Stimulated activated CD4-positive, alpha-beta T cell treated with anti-CD3 and anti-CD28 coated beads, Interleukin-4, amount 100 ng/mL, for 1 hour (primary cell): Measurements from ENCODE around the gene USP14.

Source experiments
- DNase-seq: peaks from one replicate; pipeline ENCODE4 v3.0.0-alpha.2; 2020

Gene USP14

GRCh38 chr18:160831-161570 lies 2.6 kb downstream of the USP14 start:
- DNase-seq: no peak

- DNase-seq: no peak
These were observed 14.0 kb downstream of the USP14 start for GRCh38 chr18:172361-172760.

GRCh38 chr18:179499-179898 lies 21.1 kb downstream of the USP14 start:
- DNase-seq: no peak

GRCh38 chr18:181711-182110 lies 23.4 kb downstream of the USP14 start:
- no peak for DNase-seq

GRCh38 chr18:183769-184168 lies 25.4 kb downstream of the USP14 start:
- DNase-seq: no peak

- no peak for DNase-seq
These were observed 30.9 kb downstream of the USP14 start for GRCh38 chr18:189254-189653.

- no peak for DNase-seq
These were observed 33.4 kb downstream of the USP14 start for GRCh38 chr18:191725-192124.

GRCh38 chr18:192801-193200 lies 34.4 kb downstream of the USP14 start:
- DNase-seq: no peak

GRCh38 chr18:195651-196050 lies 37.3 kb downstream of the USP14 start:
- DNase-seq: no peak

- no peak for DNase-seq
These were observed 40.9 kb downstream of the USP14 start for GRCh38 chr18:199214-199613.

GRCh38 chr18:199768-200167 lies 41.4 kb downstream of the USP14 start:
- no peak for DNase-seq

GRCh38 chr18:210075-210474 lies 51.7 kb downstream of the USP14 start:
- DNase-seq: no peak

- DNase-seq: no peak
These were observed 52.4 kb downstream of the USP14 start for GRCh38 chr18:210733-211132.

GRCh38 chr18:211582-211981 lies 53.2 kb downstream of the USP14 start:
- DNase-seq: no peak

GRCh38 chr18:212780-213179 lies 54.4 kb downstream of the USP14 start:
- DNase-seq: no peak

GRCh38 chr18:213505-213904 lies 55.1 kb downstream of the USP14 start:
- no peak for DNase-seq

GRCh38 chr18:213966-214365 lies 55.6 kb downstream of the USP14 start:
- no peak for DNase-seq

GRCh38 chr18:215448-216010 lies 57.2 kb downstream of the USP14 start:
- no peak for DNase-seq

GRCh38 chr18:217532-218336 lies 59.4 kb downstream of the USP14 start:
- DNase-seq: no peak

- no peak for DNase-seq
These were observed 62.4 kb downstream of the USP14 start for GRCh38 chr18:220708-221107.

GRCh38 chr18:225745-226144 lies 67.4 kb downstream of the USP14 start:
- no peak for DNase-seq

- no peak for DNase-seq
These were observed 69.0 kb downstream of the USP14 start for GRCh38 chr18:227374-227773.

GRCh38 chr18:227902-228301 lies 69.5 kb downstream of the USP14 start:
- DNase-seq: no peak

GRCh38 chr18:228586-228985 lies 70.2 kb downstream of the USP14 start:
- no peak for DNase-seq
